K562 (cell line): ENCODE results near the gene STT3B. TPM values are rescaled to one million over a fixed set of nuclear protein-coding genes. Genes with fewer than 3 reads are reported as not detected.

Experiments used
- ATAC-seq: fragments of 200-7000 bp; cut with Tn5 transposase; 3 replicates; pipeline ENCODE4 v1.9.1; 2020; ENCODE audit warnings: moderate library complexity
- BruUV-seq: library from RNA; stranded (reverse); fragments of 400-500 nt; replicated peaks from 2 replicates; lab custom pipeline; 2021; lab: Mats Ljungman, UMichigan
- CTCF ChIA-PET: fragments of 300-600 bp; formaldehyde crosslinking; extraction: SDS; loops from one replicate; lab custom pipeline; 2021; ENCODE audit warnings: low intra/inter-chr PET ratio; lab: Yijun Ruan, JAX
- POLR2A ChIA-PET: fragments of 300-600, 350-650 bp; sonication (Branson Sonifier 250); formaldehyde crosslinking; extraction: SDS; loops from one replicate; lab custom pipeline; 2021; ENCODE audit warnings: antibody characterized with exemption, inconsistent platforms; lab: Yijun Ruan, JAX
- DNase-seq, 4 experiments: peaks; one replicate each; pipeline versions ENCODE4 v3.0.0 to v3.0.0-alpha.2; 2011 to 2018; ENCODE audit warnings: low spot score in 3 of 4, mixed read lengths in 3 of 4; ENCODE audit errors: extremely low read depth in 1 of 4
- FAIRE-seq: peaks from 2 replicates; lab custom pipeline; 2011; peaks lifted over from hg19 to GRCh38; lab: Jason Lieb, UNC
- H2AFZ ChIP-seq: 2 replicates; pipeline ENCODE4 v1.6.0; 2011; ENCODE audit warnings: low read depth, low read length, control low read depth, inconsistent platforms
- H3K27ac ChIP-seq: fragments of 200-600 bp; 3 replicates; pipeline ENCODE4 v1.8.0; 2011; ENCODE audit warnings: low read depth, mild to moderate bottlenecking, control low read depth, inconsistent platforms, low read length, moderate library complexity, mixed read lengths; ENCODE audit errors: extremely low read depth
- H3K27me3 ChIP-seq, 2 experiments: fragments of 300-600 bp in 1 of 2; 2 replicates in 1 of 2; 3 replicates in 1 of 2; pipeline versions ENCODE4 v1.6.0 to v1.8.0; 2011; ENCODE audit warnings: inconsistent platforms in 2 of 2, low read length in 2 of 2, mild to moderate bottlenecking in 1 of 2, mixed read lengths in 1 of 2, moderate library complexity in 1 of 2; ENCODE audit not compliant: control insufficient read depth in 2 of 2, insufficient read depth in 2 of 2
- H3K36me3 ChIP-seq: fragments of 300-600 bp; 3 replicates; pipeline ENCODE4 v1.8.0; 2011; ENCODE audit warnings: mild to moderate bottlenecking, low read length, inconsistent platforms; ENCODE audit not compliant: control insufficient read depth, insufficient read depth
- H3K4me1 ChIP-seq, 2 experiments: fragments of 200-600 bp in 1 of 2; replicated peaks in 1 of 2; 2 replicates in 1 of 2; 3 replicates in 1 of 2; pipeline versions ENCODE4 v1.5.1 to v1.8.0; 2011; ENCODE audit warnings: inconsistent platforms in 2 of 2, low read length in 2 of 2, mild to moderate bottlenecking in 1 of 2, mixed read lengths in 1 of 2, moderate library complexity in 1 of 2; ENCODE audit not compliant: control insufficient read depth in 2 of 2, insufficient read depth in 2 of 2
- H3K4me2 ChIP-seq: 2 replicates; pipeline ENCODE4 v1.6.1; 2011; ENCODE audit warnings: low read length, control low read depth, inconsistent platforms, mixed read lengths; ENCODE audit not compliant: insufficient read depth
- H3K4me3 ChIP-seq: fragments of 200-600 bp; sonication (generic), shearing (Covaris generic); 2 replicates; pipeline ENCODE4 v1.5.1; 2016; ENCODE audit warnings: control low read depth, inconsistent platforms
- H3K79me2 ChIP-seq: fragments of 200-600 bp; 3 replicates; pipeline ENCODE4 v1.8.0; 2011; ENCODE audit warnings: low read length, inconsistent platforms; ENCODE audit not compliant: control insufficient read depth, insufficient read depth
- H3K9ac ChIP-seq, 2 experiments: 2 replicates each; pipeline versions ENCODE4 v1.6.0 to v1.6.1; 2011; ENCODE audit warnings: low read depth in 2 of 2, low read length in 2 of 2, control low read depth in 1 of 2, inconsistent platforms in 1 of 2, mild to moderate bottlenecking in 1 of 2, mixed read lengths in 1 of 2; ENCODE audit not compliant: insufficient read depth in 1 of 2
- H3K9me1 ChIP-seq: one replicate; pipeline ENCODE4 v1.6.0; 2011; ENCODE audit warnings: inconsistent platforms, mild to moderate bottlenecking, low read length, moderate library complexity; ENCODE audit not compliant: control insufficient read depth, insufficient read depth
- H3K9me3 ChIP-seq: replicated peaks from 2 replicates; pipeline ENCODE4 v1.5.1; 2011; ENCODE audit warnings: low read depth, low read length, inconsistent platforms; ENCODE audit not compliant: control insufficient read depth, insufficient read depth
- H4K20me1 ChIP-seq: replicated peaks from 2 replicates; pipeline ENCODE4 v1.6.1; 2011; ENCODE audit warnings: low read length, inconsistent platforms, mixed read lengths; ENCODE audit not compliant: control insufficient read depth, insufficient read depth
- ATF1 ChIP-seq, 2 experiments: fragments of 450-650 bp in 1 of 2; IDR thresholded peaks; 2 replicates each; pipeline ENCODE4 v1.6.1; 2016; ENCODE audit warnings: missing compliant biosample characterization in 1 of 2, missing genetic modification characterization in 1 of 2
- CHCHD3 ChIP-seq: fragments of 250-450 bp; sonication (Bioruptor Pico); IDR thresholded peaks from 2 replicates; pipeline ENCODE4 v2.1.2; 2022; ENCODE audit warnings: mild to moderate bottlenecking
- HIVEP1 ChIP-seq: fragments of 250-450 bp; sonication (Bioruptor Pico); IDR thresholded peaks from 2 replicates; pipeline ENCODE4 v1.4.0; 2020; ENCODE audit warnings: mild to moderate bottlenecking
- IFI16 ChIP-seq: fragments of 250-450 bp; sonication (Bioruptor Pico); IDR thresholded peaks from 2 replicates; pipeline ENCODE4 v2.1.2; 2022; ENCODE audit warnings: mild to moderate bottlenecking, inconsistent platforms
- POLR3A ChIP-seq: IDR thresholded peaks from 2 replicates; pipeline ENCODE4 v1.6.1; 2011; ENCODE audit warnings: borderline replicate concordance, mild to moderate bottlenecking, moderate library complexity; ENCODE audit not compliant: insufficient read length, insufficient read depth; ENCODE audit errors: extremely low read depth
- RCOR1 ChIP-seq, 2 experiments: IDR thresholded peaks; 2 replicates each; pipeline ENCODE4 v1.6.1; 2012; ENCODE audit warnings: low read depth in 2 of 2, low read length in 2 of 2, borderline replicate concordance in 1 of 2, improper control_type of control experiment in 1 of 2
- SMARCA4 ChIP-seq: fragments of 450-650 bp; IDR thresholded peaks from 2 replicates; pipeline ENCODE4 v1.6.1; 2016
- SMARCA5 ChIP-seq: fragments of 450-650 bp; IDR thresholded peaks from 2 replicates; pipeline ENCODE4 v1.6.1; 2016
- SRSF3 ChIP-seq: fragments of 200-400 bp; formaldehyde crosslinking; IDR thresholded peaks from 2 replicates; pipeline ENCODE4 v1.6.1; 2016; ENCODE audit warnings: mild to moderate bottlenecking, low read length, moderate library complexity; ENCODE audit not compliant: insufficient read depth
- THRAP3 ChIP-seq: fragments of 450-650 bp; IDR thresholded peaks from 2 replicates; pipeline ENCODE4 v1.6.1; 2016; ENCODE audit warnings: mild to moderate bottlenecking, inconsistent platforms, borderline replicate concordance
- ZNF561 ChIP-seq: fragments of 450-650 bp; formaldehyde crosslinking; conservative IDR thresholded peaks from 2 replicates; pipeline ENCODE4 v1.4.0; 2020; ENCODE audit warnings: mild to moderate bottlenecking, moderate library complexity
- whole genome bisulfite sequencing: fragments of 100-300 bp; shearing (Covaris generic); methylation state at CpG from one replicate; pipeline ENCODE4 v1.1.6; 2016; ENCODE audit warnings: low coverage, mixed read lengths; ENCODE audit not compliant: insufficient coverage; ENCODE audit errors: missing lambda C conversion rate; 5-methylcytosine and 5-hydroxymethylcytosine counted together
- in situ Hi-C: fragments of 300-500 bp; cut with MboI; formaldehyde crosslinking; loops from 4 replicates; pipeline ENCODE4 v1.15.0; 2018; ENCODE audit warnings: inconsistent platforms, mixed read lengths
- intact Hi-C: fragments of 100-400 bp; cut with micrococcal nuclease; formaldehyde crosslinking; loops from 2 replicates; pipeline ENCODE4 v1.14.2; 2022
- polyA plus RNA-seq, 8 experiments: library from polyadenylated mRNA; depleted of rRNA in 4 of 8; stranded (reverse) in 5 of 8; unstranded in 3 of 8; fragments of >200 nt; fragmentation: Nextera tagmentation in 2 of 8; fragmentation: Illumina TruSeq in 1 of 8; extraction: Ambion mirVana in 2 of 8; extraction: Trizol in 1 of 8; gene quantifications; 2 replicates each; pipeline versions ENCODE4 v1.2.1 to v1.2.3, GENCODE V29; 2011 to 2014; ENCODE audit warnings: inconsistent platforms in 1 of 8, missing spikeins in 1 of 8
- total RNA-seq, 7 experiments: library from RNA; depleted of rRNA in 6 of 7; stranded (reverse); fragments of >200 nt in 6 of 7; fragmentation: Illumina TruSeq in 2 of 7; extraction: Trizol in 2 of 7; gene quantifications; 2 replicates each; pipeline versions ENCODE4 v1.2.1 to v1.2.3, GENCODE V29; 2011 to 2021; ENCODE audit warnings: low replicate concordance in 1 of 7
- TF ChIP-seq, protein P1 (sequence below): fragments of 250-450 bp; sonication (Bioruptor Pico); IDR thresholded peaks from 2 replicates; pipeline ENCODE4 v1.5.0; 2022; ENCODE audit warnings: mild to moderate bottlenecking
- TF ChIP-seq, protein P2 (sequence below): fragments of 450-650 bp; IDR thresholded peaks from 2 replicates; pipeline ENCODE4 v1.7.0; 2016; ENCODE audit warnings: borderline replicate concordance

Gene STT3B
- total and polyA plus RNA-seq, 9 of the 15 experiments (the other 6 are each of a cell fraction or from before 2014, with no cell fraction given) = 22.4 to 147 (median 100) TPM

DNA sequence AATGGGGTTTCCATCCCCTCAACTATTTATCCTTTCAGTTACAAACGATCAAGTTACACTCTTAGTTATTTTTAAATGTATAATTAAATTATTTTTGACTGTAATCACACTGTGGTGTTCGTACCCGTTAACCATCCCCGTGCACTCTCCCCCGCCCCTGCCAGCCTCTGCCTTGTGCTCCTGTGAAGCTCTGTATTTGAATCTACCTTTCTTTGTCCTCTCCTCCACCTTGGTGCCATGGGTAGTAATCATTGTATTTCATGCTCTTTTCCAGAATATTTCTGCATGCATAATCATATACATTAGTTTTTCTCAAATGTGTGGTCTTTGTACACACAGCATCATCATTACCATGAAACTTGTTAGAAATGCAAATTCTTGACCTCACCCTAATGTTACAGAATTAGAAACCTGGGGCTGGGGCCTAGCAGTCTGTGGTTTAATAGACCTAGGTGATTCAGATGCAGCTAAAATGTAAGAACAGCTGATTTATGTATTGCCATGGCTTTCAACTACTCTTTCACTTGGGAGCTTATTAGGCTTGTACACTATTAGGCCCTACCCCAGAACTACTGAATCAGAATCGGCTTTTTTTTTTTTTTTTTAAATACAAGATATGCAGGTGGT lies 91.5 kb downstream of the STT3B start:
- no peak for ATAC-seq
- 95% methylated on average over 6 of the region's 6 CpGs for WGBS
- no peak overlapping the region for H3K27ac ChIP-seq
- H3K4me1 ChIP-seq = no peaks in the 10 kb centered on the region
- peaks cover 84% of the 10 kb centered on the region; the same call in 2 of the 3 replicates for H3K36me3 ChIP-seq
- H3K9me3 ChIP-seq = no peaks in the 10 kb centered on the region
- POLR2A ChIA-PET = interaction anchor here (0.8 to 1.1 kb wide), 3 partner anchors 12 to 26 kb away, joined by 3 to 5 read pairs (median 3); no protein-coding TSS in a partner anchor
- CTCF ChIA-PET = no interaction called here
- intact Hi-C loops = no loop called here
- H3K4me2 ChIP-seq = no peak overlapping the region
- no peak overlapping the region for H2AFZ ChIP-seq
- H3K79me2 ChIP-seq = no peaks in the 10 kb centered on the region
- H3K9ac ChIP-seq = no peak overlapping the region
- no peak overlapping the region for H3K4me3 ChIP-seq
- H3K27me3 ChIP-seq = no peaks in the 10 kb centered on the region
- TF ChIP-seq SMARCA5 (no peak), ATF1 (CRISPR knock-in tag; IDR thresholded peaks at IDR 0.05) (no peak), ATF1 (tag; IDR thresholded peaks at IDR 0.05) (no peak), HIVEP1 (no peak), SRSF3 (no peak), CHCHD3 (CRISPR knock-in tag) (no peak), IFI16 (CRISPR knock-in tag) (no peak), THRAP3 (no peak), POLR3A (no peak), SMARCA4 (no peak), ZNF561 (CRISPR knock-in tag) (no peak), RCOR1 (IDR thresholded peaks at IDR 0.05; ENCODE audit: borderline replicate concordance in 1 of 2, low read depth in 2 of 2, low read length in 2 of 2) (no peak)
- TF ChIP-seq, protein P1, sequence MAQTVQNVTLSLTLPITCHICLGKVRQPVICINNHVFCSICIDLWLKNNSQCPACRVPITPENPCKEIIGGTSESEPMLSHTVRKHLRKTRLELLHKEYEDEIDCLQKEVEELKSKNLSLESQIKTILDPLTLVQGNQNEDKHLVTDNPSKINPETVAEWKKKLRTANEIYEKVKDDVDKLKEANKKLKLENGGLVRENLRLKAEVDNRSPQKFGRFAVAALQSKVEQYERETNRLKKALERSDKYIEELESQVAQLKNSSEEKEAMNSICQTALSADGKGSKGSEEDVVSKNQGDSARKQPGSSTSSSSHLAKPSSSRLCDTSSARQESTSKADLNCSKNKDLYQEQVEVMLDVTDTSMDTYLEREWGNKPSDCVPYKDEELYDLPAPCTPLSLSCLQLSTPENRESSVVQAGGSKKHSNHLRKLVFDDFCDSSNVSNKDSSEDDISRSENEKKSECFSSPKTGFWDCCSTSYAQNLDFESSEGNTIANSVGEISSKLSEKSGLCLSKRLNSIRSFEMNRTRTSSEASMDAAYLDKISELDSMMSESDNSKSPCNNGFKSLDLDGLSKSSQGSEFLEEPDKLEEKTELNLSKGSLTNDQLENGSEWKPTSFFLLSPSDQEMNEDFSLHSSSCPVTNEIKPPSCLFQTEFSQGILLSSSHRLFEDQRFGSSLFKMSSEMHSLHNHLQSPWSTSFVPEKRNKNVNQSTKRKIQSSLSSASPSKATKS (CRISPR knock-in tag) = no peak
- TF ChIP-seq, protein P2, sequence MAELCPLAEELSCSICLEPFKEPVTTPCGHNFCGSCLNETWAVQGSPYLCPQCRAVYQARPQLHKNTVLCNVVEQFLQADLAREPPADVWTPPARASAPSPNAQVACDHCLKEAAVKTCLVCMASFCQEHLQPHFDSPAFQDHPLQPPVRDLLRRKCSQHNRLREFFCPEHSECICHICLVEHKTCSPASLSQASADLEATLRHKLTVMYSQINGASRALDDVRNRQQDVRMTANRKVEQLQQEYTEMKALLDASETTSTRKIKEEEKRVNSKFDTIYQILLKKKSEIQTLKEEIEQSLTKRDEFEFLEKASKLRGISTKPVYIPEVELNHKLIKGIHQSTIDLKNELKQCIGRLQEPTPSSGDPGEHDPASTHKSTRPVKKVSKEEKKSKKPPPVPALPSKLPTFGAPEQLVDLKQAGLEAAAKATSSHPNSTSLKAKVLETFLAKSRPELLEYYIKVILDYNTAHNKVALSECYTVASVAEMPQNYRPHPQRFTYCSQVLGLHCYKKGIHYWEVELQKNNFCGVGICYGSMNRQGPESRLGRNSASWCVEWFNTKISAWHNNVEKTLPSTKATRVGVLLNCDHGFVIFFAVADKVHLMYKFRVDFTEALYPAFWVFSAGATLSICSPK = no peak
- TF ChIP-seq, all 486 proteins: peak for 0
- in situ Hi-C loops = no loop called here
- DNase-seq = no peak
- Histone ChIP-seq H4K20me1 (no peaks in the 10 kb centered on the region), H3K9me1 (no peaks in the 10 kb centered on the region)
- FAIRE-seq = no peak
- no TSS peak for BruUV-seq
